ENCODE measurements around the gene BNC2.

DNA sequence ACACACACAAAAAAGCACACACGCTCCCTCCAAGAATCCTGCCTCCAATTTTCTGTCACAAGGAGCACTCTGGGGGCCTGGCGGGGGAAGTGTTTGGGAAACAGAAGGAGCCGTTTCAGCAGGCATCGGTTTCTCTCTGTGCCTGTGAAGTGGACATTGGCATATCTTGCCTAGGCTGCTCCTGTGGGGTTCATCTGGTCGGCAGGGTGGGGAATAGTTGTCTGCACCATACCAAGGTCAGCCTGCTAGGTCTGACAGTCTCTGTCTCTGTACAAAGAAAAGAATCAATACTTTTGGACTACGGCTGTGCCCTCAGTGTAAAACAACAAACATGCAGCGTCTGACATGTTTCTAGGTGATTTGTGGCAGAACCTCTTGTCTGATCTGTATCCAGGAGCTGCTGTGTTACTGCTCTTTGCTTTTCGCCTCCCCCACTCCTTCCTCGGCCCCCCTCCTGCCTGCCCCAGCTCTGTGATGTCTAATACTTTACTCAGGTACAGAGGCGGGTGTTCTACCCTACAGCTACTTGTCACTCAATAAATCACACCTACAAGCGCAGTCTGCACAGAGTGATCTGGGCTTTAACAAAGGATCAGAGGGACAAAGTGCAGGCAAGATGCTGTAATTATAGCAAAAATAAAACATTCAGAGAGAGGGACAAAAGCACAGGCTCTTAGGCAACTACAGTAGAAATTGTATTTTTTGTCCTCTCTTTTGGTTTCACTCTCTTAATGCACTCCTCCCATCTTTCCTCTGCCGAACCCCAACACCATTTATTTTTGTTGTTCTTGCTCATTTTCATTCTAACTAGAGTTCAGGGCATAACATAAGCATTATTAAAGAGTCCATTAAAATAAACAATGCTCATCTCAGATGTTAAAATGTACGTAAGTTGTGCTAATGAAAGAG lies 216.7 kb downstream of the BNC2 start:
- TF ChIP-seq CTCF (IDR thresholded peaks at IDR 0.05) (no peak), POLR2A (IDR thresholded peaks at IDR 0.05) (no peak)

Data from Peyer's patch (tissue), 4 donors.